Measurements from ENCODE around the gene RASSF9. TPM values are rescaled to one million over a fixed set of nuclear protein-coding genes. Genes with fewer than 3 reads are reported as not detected.

The RASSF9 gene
- total RNA-seq, 4 donors from 2014 or later = 1.2 to 3.6 (median 2.1) TPM

- DNase-seq (ENCODE audit: extremely low spot score) = no peak
- intact Hi-C loops (cut with DNase I) = no loop called here
- Histone ChIP-seq H3K36me3 (no peaks in the 10 kb centered on the region), H3K27me3 (no peaks in the 10 kb centered on the region), H3K27ac (replicated peaks in 1 of 4) (no peak overlapping the region), H3K4me1 (no peaks in the 10 kb centered on the region), H3K4me3 (no peak overlapping the region), H3K9me3 (no peaks in the 10 kb centered on the region)
- TF ChIP-seq EP300 (IDR thresholded peaks at IDR 0.05) = no peak
- no peak for TF ChIP-seq POLR2A (IDR thresholded peaks at IDR 0.05; ENCODE audit: low read depth)
- no peak for TF ChIP-seq POLR2AphosphoS5 (IDR thresholded peaks at IDR 0.05)
- no peak for TF ChIP-seq CTCF (IDR thresholded peaks at IDR 0.05)
- 96% methylated on average over 1 of the region's 1 CpG for WGBS
Measured at GRCh38 chr12:85794531-85794930, 41.7 kb downstream of the RASSF9 start.

- WGBS = 64% methylated on average over 2 of the region's 2 CpGs
- no peak overlapping the region for H3K27ac ChIP-seq (replicated peaks in 1 of 4)
- H3K27me3 ChIP-seq = no peaks in the 10 kb centered on the region
- H3K36me3 ChIP-seq = no peaks in the 10 kb centered on the region
- intact Hi-C loops (cut with DNase I) = no loop called here
- H3K4me3 ChIP-seq = no peak overlapping the region
- no peak for DNase-seq (ENCODE audit: extremely low spot score)
- H3K4me1 ChIP-seq = no peaks in the 10 kb centered on the region
- H3K9me3 ChIP-seq = no peaks in the 10 kb centered on the region
- TF ChIP-seq CTCF (IDR thresholded peaks at IDR 0.05) = no peak
- no peak for TF ChIP-seq POLR2A (IDR thresholded peaks at IDR 0.05; ENCODE audit: low read depth)
- no peak for TF ChIP-seq POLR2AphosphoS5 (IDR thresholded peaks at IDR 0.05)
- no peak for TF ChIP-seq EP300 (IDR thresholded peaks at IDR 0.05)
Measured at GRCh38 chr12:85784096-85784720, 52.0 kb downstream of the RASSF9 start.

- DNase-seq (ENCODE audit: extremely low spot score) = no peak
- TF ChIP-seq POLR2AphosphoS5 (IDR thresholded peaks at IDR 0.05) (no peak), POLR2A (IDR thresholded peaks at IDR 0.05; ENCODE audit: low read depth) (no peak), EP300 (IDR thresholded peaks at IDR 0.05) (no peak)
- H3K27me3 ChIP-seq = no peaks in the 10 kb centered on the region
- H3K27ac ChIP-seq (replicated peaks in 1 of 4) = no peak overlapping the region
- H3K4me3 ChIP-seq = no peak overlapping the region
- intact Hi-C loops (cut with DNase I) = no loop called here
- no peaks in the 10 kb centered on the region for H3K9me3 ChIP-seq
- H3K36me3 ChIP-seq = no peaks in the 10 kb centered on the region
- WGBS = 67% methylated on average over 1 of the region's 1 CpG
- H3K4me1 ChIP-seq = no peaks in the 10 kb centered on the region
Measured at GRCh38 chr12:85782711-85783110, 53.5 kb downstream of the RASSF9 start.

DNA sequence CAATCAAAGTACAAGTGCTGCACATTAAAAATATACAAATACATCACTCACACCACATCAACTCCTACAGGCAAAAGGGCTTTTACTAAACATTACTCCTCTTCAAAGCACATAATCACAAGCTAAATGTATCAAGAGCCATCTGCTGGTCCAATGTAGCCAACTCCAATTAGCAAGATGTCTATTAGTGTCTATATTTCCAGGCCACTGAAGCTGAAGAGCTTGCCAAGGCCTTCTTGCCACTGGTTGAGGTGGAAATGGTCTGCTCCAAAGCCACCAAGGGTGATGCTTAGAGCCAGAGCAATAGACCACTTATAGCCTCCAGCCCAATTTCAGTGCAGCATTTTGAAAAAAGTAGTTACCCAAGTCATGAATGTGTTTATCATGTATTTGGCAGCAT is 54.4 kb downstream of the RASSF9 start:
- H3K9me3 ChIP-seq = no peaks in the 10 kb centered on the region
- H3K4me3 ChIP-seq = no peak overlapping the region
- no peaks in the 10 kb centered on the region for H3K27me3 ChIP-seq
- no peak for TF ChIP-seq POLR2AphosphoS5 (IDR thresholded peaks at IDR 0.05)
- no peak for TF ChIP-seq CTCF (IDR thresholded peaks at IDR 0.05)
- no peak for TF ChIP-seq EP300 (IDR thresholded peaks at IDR 0.05)
- TF ChIP-seq POLR2A (IDR thresholded peaks at IDR 0.05; ENCODE audit: low read depth) = no peak
- no peak for DNase-seq (ENCODE audit: extremely low spot score)
- intact Hi-C loops (cut with DNase I) = no loop called here
- no peaks in the 10 kb centered on the region for H3K36me3 ChIP-seq
- H3K4me1 ChIP-seq = no peaks in the 10 kb centered on the region
- no peak overlapping the region for H3K27ac ChIP-seq (replicated peaks in 1 of 4)

DNA sequence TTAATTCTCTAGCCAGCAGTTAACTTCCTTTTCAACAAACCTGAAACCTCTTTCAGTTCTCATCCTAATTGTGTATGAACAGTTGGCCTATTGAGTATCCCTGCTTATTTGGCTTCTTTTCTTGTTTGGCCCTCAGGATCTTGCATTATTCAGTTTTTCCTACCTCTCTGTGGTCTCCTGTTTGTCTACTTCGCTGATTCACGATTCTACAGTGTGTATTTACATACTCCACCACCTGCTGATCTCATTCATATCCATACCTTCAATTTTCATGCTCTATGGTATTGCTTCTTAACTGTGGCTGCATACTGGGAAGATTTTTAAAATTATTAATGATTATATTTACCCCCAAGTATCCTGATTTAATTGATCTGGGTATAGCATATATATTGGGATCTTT is 56.4 kb downstream of the RASSF9 start:
- Histone ChIP-seq H3K9me3 (no peaks in the 10 kb centered on the region), H3K27me3 (no peaks in the 10 kb centered on the region), H3K4me3 (no peak overlapping the region), H3K36me3 (no peaks in the 10 kb centered on the region), H3K4me1 (no peaks in the 10 kb centered on the region), H3K27ac (replicated peaks in 1 of 4) (no peak overlapping the region)
- TF ChIP-seq POLR2A (IDR thresholded peaks at IDR 0.05; ENCODE audit: low read depth) = no peak
- TF ChIP-seq CTCF (IDR thresholded peaks at IDR 0.05) = no peak
- no peak for TF ChIP-seq POLR2AphosphoS5 (IDR thresholded peaks at IDR 0.05)
- TF ChIP-seq EP300 (IDR thresholded peaks at IDR 0.05) = no peak
- no peak for DNase-seq (ENCODE audit: extremely low spot score)
- intact Hi-C loops (cut with DNase I) = no loop called here
- WGBS = 69% methylated on average over 2 of the region's 2 CpGs

All from esophagus muscularis mucosa (tissue), 4 donors.